Stimulated activated CD8-positive, alpha-beta memory T cell treated with anti-CD3 and anti-CD28 coated beads, Interleukin-2, amount 100 ng/mL, for 48 hours (primary cell): ENCODE results near the gene MIS18BP1.
"Not testable (repeated sequence)": the region's sequence is repeated elsewhere in the genome, so short reads cannot be mapped to it uniquely, and the experiment has no call there.

Experiments used
- DNase-seq, 2 donors: peaks; one replicate each; pipeline ENCODE4 v3.0.0-alpha.2; 2020; ENCODE audit warnings: low read depth in 2 of 2

The MIS18BP1 gene

GRCh38 chr14:45253070-45253753 is at the start of gene MIS18BP1:
TSS of gene MIS18BP1 (minus strand) at chr14:45253202. CDS start at chr14:45247286, 5,916 bp downstream.
- peak; percentile 87 for DNase-seq

GRCh38 chr14:45298423-45299117 is 45.6 kb upstream of the MIS18BP1 start:
- no peak for DNase-seq

GRCh38 chr14:45294796-45295195 is 41.8 kb upstream of the MIS18BP1 start:
- DNase-seq, result not testable (repeated sequence)

GRCh38 chr14:45290547-45290946 is 37.5 kb upstream of the MIS18BP1 start:
- DNase-seq, result no peak

GRCh38 chr14:45287610-45288009 is 34.6 kb upstream of the MIS18BP1 start:
- DNase-seq, result no peak

- no peak for DNase-seq
These were observed 31.8 kb upstream of the MIS18BP1 start for GRCh38 chr14:45284802-45285201.

- DNase-seq, result not testable (repeated sequence)
These were observed 28.9 kb upstream of the MIS18BP1 start for GRCh38 chr14:45281731-45282400.

- no peak for DNase-seq
These were observed 19.0 kb upstream of the MIS18BP1 start for GRCh38 chr14:45271858-45272537.

GRCh38 chr14:45270031-45270430 is 17.0 kb upstream of the MIS18BP1 start:
- DNase-seq, result no peak

GRCh38 chr14:45267071-45267470 is 14.1 kb upstream of the MIS18BP1 start:
- no peak for DNase-seq

GRCh38 chr14:45262637-45263036 is 9.6 kb upstream of the MIS18BP1 start:
- no peak for DNase-seq

- DNase-seq, result no peak
These were observed 8.2 kb upstream of the MIS18BP1 start for GRCh38 chr14:45261209-45261608.

- DNase-seq, result no peak
These were observed 5.8 kb upstream of the MIS18BP1 start for GRCh38 chr14:45258805-45259204.

GRCh38 chr14:45258073-45258472 is 5.1 kb upstream of the MIS18BP1 start:
- no peak for DNase-seq

GRCh38 chr14:45254771-45255170 is 1.8 kb upstream of the MIS18BP1 start:
- no peak for DNase-seq

GRCh38 chr14:45253754-45254310 is 830 bp upstream of the MIS18BP1 start:
- DNase-seq, result no peak

- no peak for DNase-seq
These were observed 484 bp downstream of the MIS18BP1 start for GRCh38 chr14:45252366-45253069.

GRCh38 chr14:45251912-45252311 is 1.1 kb downstream of the MIS18BP1 start:
- no peak for DNase-seq

GRCh38 chr14:45249856-45250575 is 3.0 kb downstream of the MIS18BP1 start:
- DNase-seq, result no peak

- no peak for DNase-seq
These were observed 5.6 kb downstream of the MIS18BP1 start for GRCh38 chr14:45247427-45247826.

GRCh38 chr14:45246691-45247090 is 6.3 kb downstream of the MIS18BP1 start:
- DNase-seq, result no peak
